Cardiac muscle cell (in vitro differentiated cells and primary cell): Measurements from ENCODE around the gene DOCK2. TPM values are rescaled to one million over a fixed set of nuclear protein-coding genes. Genes with fewer than 3 reads are reported as not detected.
A peak's percentile ranks its signal among the peaks of the same experiment; 100 is the strongest.

Experiments
- DNase-seq, 2 donors: peaks; one replicate each; pipeline versions ENCODE4 v3.0.0 to v3.0.0-alpha.2; 2010 to 2017; ENCODE audit warnings: low read depth in 1 of 2, low spot score in 1 of 2
- H3K27ac ChIP-seq: fragments of 200-600 bp; sonication (generic); 2 replicates; pipeline ENCODE4 v1.5.1; 2016
- H3K27me3 ChIP-seq: fragments of 200-600 bp; sonication (generic); 2 replicates; pipeline ENCODE4 v1.6.0; 2016; ENCODE audit warnings: control low read depth
- H3K36me3 ChIP-seq: fragments of 200-600 bp; sonication (generic); 2 replicates; pipeline ENCODE4 v1.5.1; 2016; ENCODE audit warnings: control low read depth
- H3K4me1 ChIP-seq: fragments of 200-600 bp; sonication (generic); 2 replicates; pipeline ENCODE4 v1.8.1; 2017; ENCODE audit warnings: low read depth, mild to moderate bottlenecking, mixed run types
- H3K4me3 ChIP-seq: fragments of 200-600 bp; sonication (generic); 2 replicates; pipeline ENCODE4 v1.5.1; 2016; ENCODE audit warnings: mild to moderate bottlenecking
- H3K9me3 ChIP-seq: fragments of 200-600 bp; sonication (generic); 2 replicates; pipeline ENCODE4 v1.5.1; 2017; ENCODE audit warnings: low read depth, mild to moderate bottlenecking, control low read depth
- CTCF ChIP-seq: IDR thresholded peaks from 2 replicates; pipeline ENCODE4 v1.5.1; 2012; ENCODE audit warnings: low read depth, mild to moderate bottlenecking, low read length
- polyA plus RNA-seq: library from polyadenylated mRNA; unstranded; fragments of >200 nt; fragmentation: Nextera tagmentation; extraction: Ambion mirVana; gene quantifications from 2 replicates; pipeline ENCODE4 v1.2.1, GENCODE V29; 2016
- total RNA-seq: library from RNA; depleted of rRNA; stranded (reverse); fragments of >200 nt; gene quantifications from 2 replicates; pipeline ENCODE4 v1.2.3, GENCODE V29; 2016

DOCK2 gene
- total and polyA plus RNA-seq, 2 experiments from 2014 or later: 3.3 to 6.5 TPM

- no peak for TF ChIP-seq CTCF
- H3K4me3 ChIP-seq: no peak overlapping the region
- H3K9me3 ChIP-seq: no peaks in the 10 kb centered on the region
- H3K36me3 ChIP-seq: no peaks in the 10 kb centered on the region
- peak; percentile 10 to 47 for DNase-seq
- no peak overlapping the region for H3K27ac ChIP-seq
- peaks cover 52% of the 10 kb centered on the region for H3K4me1 ChIP-seq
- no peaks in the 10 kb centered on the region for H3K27me3 ChIP-seq
These were observed 69.8 kb downstream of the DOCK2 start for GRCh38 chr5:169706758-169707450.

GRCh38 chr5:169707686-169708085 lies 70.6 kb downstream of the DOCK2 start:
- Histone ChIP-seq H3K27ac (peak overlapping the region; percentile 1), H3K36me3 (no peaks in the 10 kb centered on the region)

GRCh38 chr5:169710675-169711074 lies 73.6 kb downstream of the DOCK2 start:
- no peaks in the 10 kb centered on the region for H3K27me3 ChIP-seq
- H3K4me3 ChIP-seq: no peak overlapping the region
- H3K9me3 ChIP-seq: no peaks in the 10 kb centered on the region
- H3K27ac ChIP-seq: no peak overlapping the region
- TF ChIP-seq CTCF: no peak
- H3K36me3 ChIP-seq: no peaks in the 10 kb centered on the region
- peaks cover 20% of the 10 kb centered on the region for H3K4me1 ChIP-seq
- DNase-seq: no peak

More at GRCh38 chr5:169707686-169708085, 70.6 kb downstream of the DOCK2 start:
- DNase-seq: peak in 1 of 2 donors; percentile 63
- Histone ChIP-seq H3K9me3 (no peaks in the 10 kb centered on the region), H3K4me1 (peaks cover 44% of the 10 kb centered on the region), H3K4me3 (no peak overlapping the region), H3K27me3 (no peaks in the 10 kb centered on the region)
- TF ChIP-seq CTCF: no peak

GRCh38 chr5:169711551-169712225 lies 74.6 kb downstream of the DOCK2 start:
- H3K27ac ChIP-seq: no peak overlapping the region
- no peaks in the 10 kb centered on the region for H3K9me3 ChIP-seq
- no peak for TF ChIP-seq CTCF
- H3K4me3 ChIP-seq: no peak overlapping the region
- no peaks in the 10 kb centered on the region for H3K36me3 ChIP-seq
- no peak for DNase-seq
- H3K4me1 ChIP-seq: peaks cover 14% of the 10 kb centered on the region
- no peaks in the 10 kb centered on the region for H3K27me3 ChIP-seq

- Histone ChIP-seq H3K27me3 (no peaks in the 10 kb centered on the region), H3K27ac (no peak overlapping the region), H3K9me3 (no peaks in the 10 kb centered on the region), H3K36me3 (no peaks in the 10 kb centered on the region), H3K4me3 (no peak overlapping the region), H3K4me1 (peaks cover 7% of the 10 kb centered on the region)
- DNase-seq: no peak
- TF ChIP-seq CTCF: no peak
These were observed 75.4 kb downstream of the DOCK2 start for GRCh38 chr5:169712428-169712827.
